Vagina (tissue), 2 donors: ENCODE measurements around the gene MIAT.

Experiments
- CTCF ChIP-seq, 3 experiments: fragments of 450-650 bp in 2 of 3; fragments of 200-600 bp in 1 of 3; sonication (generic) in 1 of 3; IDR thresholded peaks; one replicate each; pipeline ENCODE4 v1.5.1; 2017 to 2019; ENCODE audit warnings: antibody characterized with exemption in 3 of 3, mild to moderate bottlenecking in 2 of 3, moderate library complexity in 2 of 3
- POLR2A ChIP-seq, 2 donors: fragments of 450-650 bp; IDR thresholded peaks; one replicate each; pipeline ENCODE4 v1.6.1; 2017; ENCODE audit warnings: antibody characterized with exemption in 2 of 2, mild to moderate bottlenecking in 2 of 2, moderate library complexity in 2 of 2

- TF ChIP-seq CTCF (IDR thresholded peaks at IDR 0.05) (no peak), POLR2A (IDR thresholded peaks at IDR 0.05) (no peak)
These were observed 45.8 kb downstream of the MIAT start for GRCh38 chr22:26702906-26703830.
